Measurements from ENCODE around the gene PER2.
A peak's percentile ranks its signal among the peaks of the same experiment; 100 is the strongest.

Gene PER2

GRCh38 chr2:238306672-238306998 is 18.2 kb upstream of the PER2 start:
- DNase-seq = no peak

- DNase-seq = no peak
These were observed 17.7 kb upstream of the PER2 start for GRCh38 chr2:238305965-238306671.

DNA sequence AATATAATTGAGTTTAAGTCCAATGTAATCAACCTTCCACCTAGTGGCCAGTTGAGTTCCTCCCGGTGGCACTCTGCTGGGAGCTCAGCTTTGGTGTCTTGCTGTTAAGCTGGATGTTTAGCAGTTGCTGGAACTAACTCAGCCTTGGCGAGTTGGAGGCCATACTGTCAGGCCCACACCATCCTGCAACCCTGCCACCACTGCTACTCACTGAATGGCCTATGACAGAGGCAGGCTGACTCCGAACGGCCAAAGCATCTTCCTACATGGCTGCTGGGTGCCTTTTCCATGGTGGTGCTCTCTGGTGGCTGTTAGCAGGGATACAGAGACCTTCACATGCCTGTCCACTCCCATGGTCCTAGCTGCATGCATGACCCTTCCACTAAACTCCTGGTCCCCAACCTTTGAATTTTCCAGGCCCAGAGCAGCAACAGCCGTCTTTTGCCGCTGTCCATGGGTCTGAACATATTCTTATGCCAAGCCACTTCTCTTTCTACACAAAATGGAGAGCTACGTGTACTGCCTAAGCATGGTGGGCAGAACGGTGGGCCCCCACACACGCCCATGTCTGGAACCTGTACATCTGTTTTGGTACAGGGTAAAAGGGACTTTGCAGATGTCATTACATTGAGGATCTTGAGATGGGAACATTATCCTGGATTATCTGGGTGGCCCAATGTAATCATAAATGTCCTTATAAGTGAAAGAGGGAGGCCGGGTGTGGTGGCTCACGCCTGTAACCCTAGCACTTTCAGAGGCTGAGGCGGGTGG is 16.9 kb upstream of the PER2 start:
- DNase-seq = no peak

DNA sequence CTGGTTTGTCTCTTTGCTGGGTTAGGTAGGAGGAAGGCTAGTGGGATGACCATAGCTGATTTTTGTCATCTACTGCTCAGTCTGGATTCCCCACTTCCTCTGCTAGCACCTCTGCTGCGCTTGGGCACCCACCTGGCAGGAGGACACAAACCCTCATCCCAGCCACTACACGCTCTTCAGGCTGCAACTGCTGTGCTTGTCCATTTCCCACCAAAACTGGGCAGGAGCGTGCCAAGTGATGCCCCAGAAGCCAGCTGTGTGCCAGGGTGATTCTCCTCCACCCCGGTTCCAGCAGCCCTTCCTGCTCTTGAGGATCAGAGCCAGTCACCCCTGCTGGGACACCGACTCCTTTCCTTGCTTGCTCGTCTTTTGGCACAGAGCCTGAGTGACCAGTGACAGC is 15.7 kb upstream of the PER2 start:
- DNase-seq = no peak

- no peak for DNase-seq
These were observed 14.3 kb upstream of the PER2 start for GRCh38 chr2:238302751-238303150.

DNA sequence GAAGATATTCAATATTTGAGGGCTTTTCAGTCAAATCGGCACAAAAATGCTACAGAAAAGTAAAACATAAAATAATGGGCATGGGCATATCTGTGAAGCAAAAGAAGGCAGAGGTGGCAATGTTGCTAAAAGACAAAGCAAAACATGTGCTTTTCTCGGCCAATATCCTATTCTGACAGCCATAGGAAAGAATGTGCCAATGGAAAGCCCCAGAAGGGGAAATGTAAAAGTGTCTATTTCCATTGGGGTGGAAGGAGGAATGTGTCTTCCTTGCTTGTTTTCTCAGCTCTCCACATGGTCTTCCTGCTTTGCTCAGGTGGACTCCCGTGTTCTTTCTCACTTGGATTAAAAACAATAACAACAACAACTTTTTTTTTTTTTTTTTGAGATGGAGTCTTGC is 13.7 kb upstream of the PER2 start:
- no peak for DNase-seq

- no peak for DNase-seq
These were observed 11.4 kb upstream of the PER2 start for GRCh38 chr2:238299803-238300202.

DNA sequence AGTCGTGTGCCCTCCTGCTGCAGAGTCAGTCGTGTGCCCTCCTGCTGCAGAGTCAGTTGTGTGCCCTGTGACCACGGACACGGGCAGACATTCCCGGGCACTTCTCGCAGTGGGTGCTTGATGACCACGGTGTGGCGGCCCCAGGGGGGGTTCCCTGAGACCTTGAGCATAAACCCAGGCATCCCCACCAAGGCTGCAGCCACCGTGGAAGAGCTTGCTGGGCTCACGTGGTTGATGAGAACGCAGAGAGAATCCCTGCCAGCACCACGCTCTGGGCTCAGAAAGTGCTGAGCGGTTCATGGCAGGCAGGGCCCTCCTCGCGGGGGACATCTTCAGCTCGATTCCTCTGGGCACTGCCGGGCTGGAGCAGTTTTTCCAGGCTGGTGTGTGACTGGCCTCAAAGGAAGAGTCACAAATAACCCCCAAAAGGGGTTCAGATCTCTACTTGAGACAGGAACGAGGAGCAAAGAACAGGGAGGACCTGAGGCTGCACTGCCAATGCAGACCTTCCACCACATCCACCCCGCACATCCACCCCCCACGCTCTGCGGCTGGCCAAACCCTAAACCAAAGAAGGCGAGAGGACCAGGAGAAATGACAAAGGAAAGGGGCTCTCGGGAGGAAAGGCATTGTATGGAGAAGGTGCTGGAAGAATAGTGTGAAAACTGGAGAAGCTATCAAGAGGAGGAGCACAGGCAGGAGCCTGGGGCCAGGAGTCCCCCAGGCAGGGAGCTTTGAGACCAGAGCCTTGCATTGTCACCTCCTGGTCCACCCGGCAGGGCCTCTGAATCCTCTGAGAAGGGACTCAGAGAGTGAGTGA is 8.4 kb upstream of the PER2 start:
- no peak for DNase-seq

DNA sequence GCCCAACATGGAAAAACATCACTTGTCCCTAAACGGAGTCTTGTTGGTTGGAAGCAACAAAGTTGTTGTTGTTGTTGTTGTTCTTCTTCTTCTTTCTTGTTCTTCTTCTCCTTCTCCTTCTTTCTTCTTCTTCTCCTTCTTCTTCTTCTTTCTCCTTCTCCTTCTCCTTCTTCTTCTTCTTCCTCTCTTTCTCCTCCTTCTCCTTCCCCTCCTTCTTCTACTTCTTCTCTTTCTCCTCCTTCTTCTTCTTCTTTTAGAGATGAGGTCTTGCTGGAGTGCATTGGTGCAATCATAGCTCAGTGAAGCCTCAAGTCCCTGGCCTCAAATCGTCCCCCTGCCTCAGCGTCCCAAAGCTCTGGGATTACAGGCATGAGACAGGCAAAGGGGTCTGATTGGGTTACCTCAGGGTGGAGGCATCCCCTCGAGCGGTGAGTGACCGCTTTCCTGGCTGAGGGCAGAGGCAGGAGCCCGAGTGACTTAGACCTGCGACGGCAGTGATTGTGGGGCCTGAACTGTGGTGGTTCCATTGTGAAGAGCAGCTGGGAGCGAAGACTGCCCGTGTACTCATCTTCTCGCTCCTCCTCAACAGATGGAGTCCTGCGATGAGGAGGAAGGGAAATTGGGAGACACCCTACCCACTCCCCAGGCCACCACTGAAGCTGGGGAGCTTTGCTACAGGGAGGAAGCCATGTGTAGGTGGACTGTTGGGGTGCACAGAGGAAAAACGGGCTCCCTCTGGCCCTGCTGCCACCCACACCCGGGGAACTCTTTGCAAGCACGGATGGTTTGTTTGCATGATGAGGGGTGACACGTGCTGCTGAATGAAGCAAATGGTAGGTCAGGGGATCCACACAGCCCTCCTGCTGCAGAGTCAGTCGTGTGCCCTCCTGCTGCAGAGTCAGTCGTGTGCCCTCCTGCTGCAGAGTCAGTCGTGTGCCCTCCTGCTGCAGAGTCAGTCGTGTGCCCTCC is 7.0 kb upstream of the PER2 start:
- DNase-seq = no peak

- DNase-seq = no peak
These were observed 6.2 kb upstream of the PER2 start for GRCh38 chr2:238294393-238295143.

DNA sequence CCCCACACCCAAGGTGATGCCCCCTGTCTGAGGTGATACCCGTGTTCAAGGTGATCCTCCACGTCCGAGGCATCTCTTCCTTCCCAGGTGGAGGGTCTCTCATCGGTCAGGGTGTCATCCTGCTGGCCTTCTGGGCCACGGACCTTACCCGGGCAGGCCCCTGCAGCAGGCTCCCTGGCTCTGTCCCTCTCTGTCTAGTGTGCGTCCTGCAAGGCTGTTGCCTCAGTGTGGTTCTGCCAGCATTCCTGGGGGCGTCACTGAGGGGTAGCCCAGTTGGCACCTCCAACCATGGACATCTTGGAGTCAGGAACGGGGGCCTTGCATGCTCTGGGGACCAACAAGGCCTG is 5.6 kb upstream of the PER2 start:
- no peak for DNase-seq

DNA sequence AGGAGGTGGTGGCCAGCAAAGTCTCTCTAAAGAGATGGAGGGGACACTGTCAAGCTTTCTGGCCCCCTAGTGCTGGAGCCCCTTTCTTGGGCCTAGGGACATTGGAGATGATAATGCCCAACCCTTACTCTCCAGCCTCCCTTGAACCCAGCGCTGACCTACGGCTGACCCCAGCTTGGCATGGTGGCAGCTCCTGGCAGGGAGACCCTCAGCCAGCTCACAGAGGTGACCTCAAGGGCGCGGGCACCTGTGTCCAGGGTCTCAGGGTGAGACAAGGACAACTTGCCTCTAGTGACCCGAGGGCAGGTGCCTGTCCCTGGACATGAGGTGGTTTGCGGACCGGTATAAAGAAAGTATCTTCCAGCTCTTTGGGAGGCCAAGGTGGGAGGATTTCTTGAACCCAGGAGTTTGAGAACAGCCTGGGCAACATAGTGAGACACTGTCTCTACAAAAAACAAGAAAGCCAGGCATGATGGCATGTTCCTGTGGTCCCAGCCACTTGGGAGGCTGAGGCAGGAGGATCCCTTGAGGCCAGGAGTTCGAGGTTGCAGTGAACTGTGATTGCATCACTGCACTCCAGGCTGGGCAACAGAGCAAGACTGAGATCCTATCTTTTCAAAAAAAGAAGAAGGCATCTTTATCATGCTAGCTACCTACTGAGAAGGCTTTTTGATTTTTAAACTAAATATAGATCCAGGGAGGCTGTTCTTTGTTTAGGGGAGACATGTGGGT is 3.3 kb upstream of the PER2 start:
- no peak for DNase-seq

DNA sequence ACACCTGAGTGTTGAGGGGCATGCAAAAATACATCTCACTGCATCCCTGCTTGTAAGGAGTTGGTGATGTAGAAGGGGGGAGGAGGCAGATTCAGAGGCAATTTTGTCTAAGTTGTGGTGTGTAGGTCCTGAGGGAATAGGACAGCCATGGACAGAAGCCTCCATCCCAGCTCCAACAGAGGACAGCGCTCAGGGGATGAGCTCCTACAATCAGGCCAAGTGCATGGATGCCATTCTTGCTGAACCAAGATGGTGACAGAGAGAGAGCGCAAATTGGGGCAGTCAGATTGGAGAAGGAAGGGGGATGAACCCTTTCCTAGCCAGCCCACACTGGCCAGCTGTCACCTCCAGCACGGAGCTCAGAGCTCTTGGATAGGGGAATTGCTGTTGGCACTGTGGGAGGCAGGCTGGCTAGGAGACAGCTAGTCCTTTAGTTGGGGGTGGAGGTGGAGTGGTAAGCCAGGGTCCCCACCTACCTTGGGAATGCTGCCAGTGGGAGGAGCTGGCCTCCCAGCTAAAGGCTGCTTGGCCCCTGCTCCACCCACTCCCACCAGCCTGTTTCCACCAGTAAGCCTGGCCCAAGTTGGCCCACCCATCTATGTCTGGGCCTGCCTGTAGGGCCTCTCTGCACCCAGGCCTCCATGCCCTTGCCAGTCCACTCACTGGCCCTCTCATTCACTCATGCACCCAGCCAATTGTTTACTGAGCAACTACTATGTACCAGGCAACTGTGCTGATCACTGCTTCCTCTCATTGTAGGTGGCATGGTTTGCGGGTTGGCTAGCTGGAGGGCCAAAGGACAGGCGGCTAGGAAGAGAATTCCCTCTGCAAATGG is 2.5 kb upstream of the PER2 start:
- no peak for DNase-seq

DNA sequence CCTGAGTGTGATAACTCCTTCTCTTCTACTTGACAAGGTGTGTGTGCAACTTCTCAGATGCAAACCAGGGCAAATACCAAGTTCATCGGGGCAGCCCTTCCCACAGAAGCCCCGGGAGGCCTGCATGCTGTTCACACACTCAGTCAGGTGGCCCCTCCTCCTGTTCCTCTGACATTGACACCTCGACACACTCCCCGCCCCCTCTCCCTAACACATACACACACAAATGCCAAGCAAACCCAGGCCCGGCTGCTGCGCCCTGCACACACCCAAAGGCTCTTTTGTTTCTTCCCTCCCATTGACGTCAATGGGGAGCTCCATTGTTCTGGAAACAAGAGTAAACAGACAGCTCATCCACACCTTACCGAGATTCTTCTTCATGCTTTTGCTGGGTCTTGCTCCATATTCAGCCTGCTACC is 1.7 kb upstream of the PER2 start:
- DNase-seq = peak; percentile 54 to 56

DNA sequence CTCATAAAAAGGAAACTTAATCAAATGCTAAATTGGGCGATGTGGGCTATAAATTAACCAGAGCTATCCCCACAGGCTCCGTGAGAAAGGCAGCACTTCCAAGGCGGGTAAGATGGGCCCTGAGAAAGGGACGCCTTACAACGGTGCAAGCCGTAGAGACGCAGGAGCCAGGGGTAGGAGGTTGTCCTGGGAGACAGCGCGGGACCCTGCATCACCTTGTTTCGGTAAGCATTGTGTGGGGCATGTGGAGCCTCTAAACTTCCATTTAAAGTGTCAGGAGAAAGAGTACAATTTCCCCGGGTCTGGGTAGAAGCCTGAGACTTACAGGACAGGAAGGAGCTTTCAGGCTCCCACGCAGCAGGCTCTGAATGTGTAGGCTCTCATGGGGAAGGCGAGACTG is 1.2 kb upstream of the PER2 start:
- DNase-seq = no peak

DNA sequence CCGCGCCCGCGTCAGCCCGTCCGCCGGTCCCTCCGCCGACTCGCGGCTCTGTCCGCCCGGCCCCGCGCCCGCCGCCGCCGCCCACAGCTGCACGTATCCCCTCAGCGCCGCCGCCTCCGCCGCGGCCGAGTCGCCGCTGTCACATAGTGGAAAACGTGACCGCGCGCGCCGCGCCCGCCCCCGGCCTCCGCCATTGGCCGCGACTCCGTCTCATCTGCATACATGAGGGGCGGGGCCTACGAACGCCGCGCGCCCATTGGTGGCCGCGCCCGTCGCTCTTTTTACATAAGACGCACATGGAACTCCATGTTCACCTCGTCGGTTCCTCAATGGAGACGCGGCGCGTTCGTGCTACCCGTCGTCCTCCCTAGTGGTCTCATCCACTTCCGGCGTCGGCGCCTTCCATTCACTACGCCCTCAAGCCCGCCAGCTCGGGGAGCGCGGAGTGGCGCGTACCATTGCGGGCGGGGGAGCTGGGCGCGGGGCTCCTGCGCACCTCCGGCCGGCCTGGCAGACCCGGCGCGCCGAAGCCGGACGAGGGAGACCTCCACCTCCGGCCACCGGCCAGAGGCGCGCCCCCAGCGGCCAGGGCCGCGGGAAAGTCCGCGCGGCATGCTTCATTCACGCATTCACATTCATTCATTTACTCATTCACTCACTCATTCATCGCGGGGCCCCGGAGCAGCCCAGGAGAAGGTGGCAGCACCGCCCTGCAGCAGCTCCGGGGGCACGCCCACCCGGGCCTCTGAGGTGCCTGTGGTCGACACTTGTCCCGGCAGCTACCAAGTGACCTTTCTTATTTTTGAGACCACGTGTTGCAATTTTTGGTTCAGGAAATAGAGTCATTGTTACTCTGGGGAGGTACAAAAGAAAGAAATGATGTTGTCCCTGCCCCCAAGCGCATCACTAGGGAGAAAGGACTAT is 502 bp upstream of the PER2 start:
- DNase-seq = peak; percentile 98 to 99

- no peak for DNase-seq
These were observed 1.2 kb downstream of the PER2 start for GRCh38 chr2:238286987-238287736.

DNA sequence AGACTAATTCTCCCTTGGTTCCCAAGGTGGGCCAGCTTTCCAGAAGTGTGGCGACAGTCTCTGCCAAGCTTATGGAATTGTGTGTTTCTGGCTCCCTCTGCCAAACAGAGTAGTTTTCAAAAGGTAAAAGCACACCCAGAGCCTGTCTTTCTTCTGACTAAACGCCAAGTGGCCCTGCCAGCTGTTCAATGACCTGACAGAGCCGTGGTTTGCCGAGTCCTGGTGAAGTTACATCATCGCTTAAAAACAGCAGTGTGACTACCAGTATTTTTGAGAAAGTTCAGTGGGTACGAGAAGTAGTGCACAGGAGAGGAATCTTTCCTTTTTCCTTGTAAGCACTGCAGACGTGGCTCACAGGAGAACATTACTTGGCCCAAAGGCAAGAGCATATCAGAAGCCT is 1.9 kb downstream of the PER2 start:
- DNase-seq = no peak

Measured in CD4-positive, alpha-beta T cell treated with Interleukin-4 for 1 hour (primary cell).